GM12892 (cell line): ENCODE measurements around the gene ANKRD23.

Source experiments
- POLR2A ChIP-seq: IDR thresholded peaks from 2 replicates; pipeline ENCODE4 v1.6.1; 2011; ENCODE audit warnings: low read depth, low read length, control low read depth
- POLR2AphosphoS5 ChIP-seq: IDR thresholded peaks from 2 replicates; pipeline ENCODE4 v1.6.1; 2011; ENCODE audit warnings: low read depth, low read length, control low read depth

- TF ChIP-seq POLR2AphosphoS5 (no peak), POLR2A (no peak)
Measured at GRCh38 chr2:96838345-96839292, 5.2 kb downstream of the ANKRD23 start.
